HepG2 (cell line): ENCODE results near the gene ACOXL. TPM values are rescaled to one million over a fixed set of nuclear protein-coding genes. Genes with fewer than 3 reads are reported as not detected.

Experiments
- ATAC-seq: fragments of 200-7000 bp; cut with Tn5 transposase; 3 replicates; pipeline ENCODE4 v1.9.1; 2020; ENCODE audit warnings: mild to moderate bottlenecking, moderate library complexity
- BruUV-seq: library from RNA; stranded (reverse); fragments of 400-500 nt; replicated peaks from 2 replicates; lab custom pipeline; 2021; lab: Mats Ljungman, UMichigan
- CTCF ChIA-PET: fragments of 300-600 bp; formaldehyde crosslinking; extraction: SDS; loops from one replicate; lab custom pipeline; 2021; ENCODE audit warnings: low total read pairs, inconsistent platforms, low intra/inter-chr PET ratio; lab: Yijun Ruan, JAX
- POLR2A ChIA-PET: fragments of 350-600 bp; sonication (Branson Sonifier 250); formaldehyde crosslinking; loops from one replicate; lab custom pipeline; 2020; ENCODE audit warnings: antibody characterized with exemption, inconsistent platforms; lab: Yijun Ruan, JAX
- DNase-seq: peaks from one replicate; pipeline ENCODE4 v3.0.0-alpha.2; 2015; ENCODE audit warnings: low spot score
- FAIRE-seq: peaks from 3 replicates; lab custom pipeline; 2011; peaks lifted over from hg19 to GRCh38; lab: Jason Lieb, UNC
- H2AFZ ChIP-seq: one replicate; pipeline ENCODE4 v1.6.1; 2011; ENCODE audit warnings: low read length, inconsistent platforms
- H3K27ac ChIP-seq: fragments of 300-600 bp; 3 replicates; pipeline ENCODE4 v1.8.0; 2011; ENCODE audit warnings: mixed run types, mild to moderate bottlenecking, mixed read lengths, low read length, inconsistent platforms; ENCODE audit not compliant: insufficient read depth; ENCODE audit errors: extremely low read length
- H3K27me3 ChIP-seq, 2 experiments: fragments of 200-600 bp in 1 of 2; 2 replicates in 1 of 2; 3 replicates in 1 of 2; pipeline versions ENCODE4 v1.6.0 to v1.8.0; 2011; ENCODE audit warnings: low read length in 2 of 2, mild to moderate bottlenecking in 2 of 2, moderate library complexity in 2 of 2, inconsistent platforms in 1 of 2; ENCODE audit not compliant: insufficient read depth in 2 of 2, control insufficient read depth in 1 of 2
- H3K36me3 ChIP-seq, 2 experiments: fragments of 200-600 bp in 1 of 2; replicated peaks in 1 of 2; 2 replicates in 1 of 2; 3 replicates in 1 of 2; pipeline versions ENCODE4 v1.5.1 to v1.8.0; 2011; ENCODE audit warnings: low read length in 2 of 2, inconsistent platforms in 1 of 2; ENCODE audit not compliant: insufficient read depth in 2 of 2, control insufficient read depth in 1 of 2
- H3K4me1 ChIP-seq: 2 replicates; pipeline ENCODE4 v1.5.1; 2012; ENCODE audit warnings: low read length, inconsistent platforms; ENCODE audit not compliant: insufficient read depth
- H3K4me2 ChIP-seq: 2 replicates; pipeline ENCODE4 v1.6.0; 2011; ENCODE audit warnings: low read depth, low read length, inconsistent platforms
- H3K4me3 ChIP-seq, 3 experiments: fragments of 200-600 bp in 1 of 3; sonication (generic), shearing (Covaris generic) in 1 of 3; replicated peaks in 1 of 3; 2 replicates each; pipeline ENCODE4 v1.5.1; 2011 to 2016; ENCODE audit warnings: low read length in 3 of 3, inconsistent platforms in 2 of 3, low read depth in 2 of 3, mild to moderate bottlenecking in 2 of 3, control low read depth in 1 of 3, mixed read lengths in 1 of 3; ENCODE audit not compliant: insufficient read depth in 1 of 3
- H3K79me2 ChIP-seq: one replicate; pipeline ENCODE4 v1.6.1; 2011; ENCODE audit warnings: low read length, inconsistent platforms; ENCODE audit not compliant: insufficient read depth
- H3K9ac ChIP-seq: 2 replicates; pipeline ENCODE4 v1.6.0; 2011; ENCODE audit warnings: mild to moderate bottlenecking, low read depth, low read length, inconsistent platforms; ENCODE audit not compliant: insufficient read depth
- H3K9me3 ChIP-seq: 2 replicates; pipeline ENCODE4 v1.5.1; 2012; ENCODE audit warnings: mild to moderate bottlenecking, low read length
- H4K20me1 ChIP-seq: 2 replicates; pipeline ENCODE4 v1.6.0; 2011; ENCODE audit warnings: inconsistent platforms, mild to moderate bottlenecking, low read length, moderate library complexity; ENCODE audit not compliant: insufficient read depth
- CBX1 ChIP-seq: IDR thresholded peaks from one replicate; pipeline ENCODE4 v1.6.1; 2016; ENCODE audit warnings: antibody characterized with exemption, low read depth
- CREB3 ChIP-seq: sonication (generic); formaldehyde crosslinking; IDR thresholded peaks from 2 replicates; pipeline ENCODE4 v1.5.0; 2020; ENCODE audit warnings: missing genetic modification reagents
- NFE2 ChIP-seq: sonication (generic); formaldehyde crosslinking; IDR thresholded peaks from 2 replicates; pipeline ENCODE4 v1.4.0; 2020; ENCODE audit warnings: missing genetic modification reagents
- PAXIP1 ChIP-seq: sonication (generic); formaldehyde crosslinking; conservative IDR thresholded peaks from 2 replicates; pipeline ENCODE4 v1.4.0; 2020; ENCODE audit warnings: mild to moderate bottlenecking, missing genetic modification reagents, moderate library complexity
- RAD51 ChIP-seq: fragments of 450-650 bp; IDR thresholded peaks from 2 replicates; pipeline ENCODE4 v1.6.1; 2016; ENCODE audit warnings: borderline replicate concordance
- RBM22 ChIP-seq: fragments of 200-400 bp; formaldehyde crosslinking; optimal IDR thresholded peaks from 2 replicates; pipeline ENCODE3; 2017; ENCODE audit warnings: mild to moderate bottlenecking, low read length, moderate library complexity
- SMYD3 ChIP-seq: sonication (generic); formaldehyde crosslinking; IDR thresholded peaks from 2 replicates; pipeline ENCODE4 v1.8.1; 2023; ENCODE audit warnings: mild to moderate bottlenecking, missing genetic modification reagents
- THAP8 ChIP-seq: sonication (generic); formaldehyde crosslinking; IDR thresholded peaks from 2 replicates; pipeline ENCODE4 v1.5.1; 2020; ENCODE audit warnings: missing genetic modification reagents, mild to moderate bottlenecking, borderline replicate concordance
- ZC3H4 ChIP-seq: sonication (generic); formaldehyde crosslinking; IDR thresholded peaks from 2 replicates; pipeline ENCODE4 v1.4.0; 2020; ENCODE audit warnings: missing genetic modification reagents, borderline replicate concordance
- ZNF10 ChIP-seq: sonication (generic); formaldehyde crosslinking; IDR thresholded peaks from 2 replicates; pipeline ENCODE4 v1.4.0; 2020; ENCODE audit warnings: mild to moderate bottlenecking, low read depth, missing genetic modification reagents, borderline replicate concordance
- ZNF142 ChIP-seq: sonication (generic); formaldehyde crosslinking; IDR thresholded peaks from 2 replicates; pipeline ENCODE4 v1.4.0; 2020; ENCODE audit warnings: missing genetic modification reagents
- ZNF3 ChIP-seq: IDR thresholded peaks from 2 replicates; pipeline ENCODE4 v1.7.0; 2017; ENCODE audit warnings: inconsistent platforms
- ZNF451 ChIP-seq: sonication (generic); formaldehyde crosslinking; IDR thresholded peaks from 2 replicates; pipeline ENCODE4 v1.5.0; 2020; ENCODE audit warnings: mild to moderate bottlenecking, missing genetic modification reagents
- ZSCAN29 ChIP-seq: sonication (generic); formaldehyde crosslinking; conservative IDR thresholded peaks from 2 replicates; pipeline ENCODE4 v1.4.0; 2020; ENCODE audit warnings: mild to moderate bottlenecking, missing genetic modification reagents
- WGBS: methylation state at CpG from one replicate; pipeline ENCODE4 v1.1.6; 2017; ENCODE audit warnings: low lambda C conversion rate; 5-methylcytosine and 5-hydroxymethylcytosine counted together
- in situ Hi-C: cut with HindIII; loops from 2 replicates; pipeline ENCODE4 v1.10.0; 2017; ENCODE audit warnings: low pct_unique_long_range_greater_than_20kb; ENCODE audit not compliant: extremely low pct_ligation_motif_present
- intact Hi-C: fragments of 100-400 bp; cut with micrococcal nuclease; formaldehyde crosslinking; loops from one replicate; pipeline ENCODE4 v1.10.0; 2022; ENCODE audit not compliant: unreplicated experiment
- polyA plus RNA-seq, 8 experiments: library from polyadenylated mRNA; depleted of rRNA in 3 of 8; stranded (reverse) in 7 of 8; unstranded in 1 of 8; fragments of >200 nt; fragmentation: Illumina TruSeq in 4 of 8; extraction: Trizol in 4 of 8; gene quantifications; 2 replicates each; pipeline versions ENCODE4 v1.2.1 to v1.2.3, GENCODE V29; 2011 to 2016; ENCODE audit warnings: low read depth in 4 of 8, missing spikeins in 1 of 8, mixed read lengths in 1 of 8; ENCODE audit not compliant: insufficient read depth in 1 of 8
- total RNA-seq, 5 experiments: library from RNA; depleted of rRNA; stranded (reverse); fragments of >200 nt; fragmentation: Illumina TruSeq; extraction: Trizol; gene quantifications; 2 replicates each; pipeline ENCODE4 v1.2.3, GENCODE V29; 2016; ENCODE audit warnings: low read depth in 1 of 5

The ACOXL gene
- total and polyA plus RNA-seq, 2 of the 13 experiments (the other 11 are each of a cell fraction or from before 2014, with no cell fraction given) = not detected

GRCh38 chr2:110729106-110729505 lies 3.3 kb upstream of the ACOXL start (continued):
- TF ChIP-seq ZNF142 (no peak), THAP8 (CRISPR knock-in tag) (no peak), SMYD3 (CRISPR knock-in tag) (no peak)

GRCh38 chr2:110731064-110731463 lies 1.3 kb upstream of the ACOXL start:
- DNase-seq = no peak
- no peak overlapping the region for H3K9ac ChIP-seq
- H3K9me3 ChIP-seq = no peaks in the 10 kb centered on the region
- H3K4me1 ChIP-seq = no peaks in the 10 kb centered on the region
- no peak overlapping the region for H3K4me3 ChIP-seq
- FAIRE-seq = no peak
- no peak for ATAC-seq
- peaks cover 13 to 73% of the 10 kb centered on the region in 2 experiments for H3K27me3 ChIP-seq
- 63% methylated on average over 5 of the region's 5 CpGs for WGBS
- ChIA-PET CTCF (no interaction called here), POLR2A (no interaction called here)
- H3K27ac ChIP-seq = no peak overlapping the region
- in situ Hi-C loops (no loop called here), intact Hi-C loops (no loop called here)
- no peaks in the 10 kb centered on the region for H3K79me2 ChIP-seq
- BruUV-seq = no TSS peak
- no peak overlapping the region for H3K4me2 ChIP-seq
- no peak overlapping the region for H2AFZ ChIP-seq
- H4K20me1 ChIP-seq = no peaks in the 10 kb centered on the region; the same call in 1 of the 2 replicates
- H3K36me3 ChIP-seq = no peaks in the 10 kb centered on the region
- TF ChIP-seq RBM22 = no peak
- no peak for TF ChIP-seq ZSCAN29 (CRISPR knock-in tag)
- TF ChIP-seq ZC3H4 (CRISPR knock-in tag) = no peak
- no peak for TF ChIP-seq CBX1
- no peak for TF ChIP-seq RAD51
- TF ChIP-seq ZNF10 (CRISPR knock-in tag) = no peak
- no peak for TF ChIP-seq PAXIP1 (CRISPR knock-in tag)
- TF ChIP-seq CREB3 (CRISPR knock-in tag) = no peak
- TF ChIP-seq ZNF451 = no peak
- TF ChIP-seq ZNF3 = no peak
- TF ChIP-seq NFE2 (CRISPR knock-in tag) = no peak
